Inflammatory macrophage (primary cell): Measurements from ENCODE around the gene MPP2.
"Not testable (repeated sequence)": the region's sequence is repeated elsewhere in the genome, so short reads cannot be mapped to it uniquely, and the experiment has no call there.

ENCODE experiments used
- DNase-seq, 2 donors: peaks; one replicate each; pipeline ENCODE4 v3.0.0-alpha.2; 2020 to 2022
- total RNA-seq, 18 experiments: gene quantifications; one replicate each; lab custom pipeline; 2026; ENCODE audit warnings: mixed read lengths in 6 of 18, inconsistent platforms in 2 of 18; lab: John Stamatoyannopoulos, UW

The MPP2 gene, protein sequence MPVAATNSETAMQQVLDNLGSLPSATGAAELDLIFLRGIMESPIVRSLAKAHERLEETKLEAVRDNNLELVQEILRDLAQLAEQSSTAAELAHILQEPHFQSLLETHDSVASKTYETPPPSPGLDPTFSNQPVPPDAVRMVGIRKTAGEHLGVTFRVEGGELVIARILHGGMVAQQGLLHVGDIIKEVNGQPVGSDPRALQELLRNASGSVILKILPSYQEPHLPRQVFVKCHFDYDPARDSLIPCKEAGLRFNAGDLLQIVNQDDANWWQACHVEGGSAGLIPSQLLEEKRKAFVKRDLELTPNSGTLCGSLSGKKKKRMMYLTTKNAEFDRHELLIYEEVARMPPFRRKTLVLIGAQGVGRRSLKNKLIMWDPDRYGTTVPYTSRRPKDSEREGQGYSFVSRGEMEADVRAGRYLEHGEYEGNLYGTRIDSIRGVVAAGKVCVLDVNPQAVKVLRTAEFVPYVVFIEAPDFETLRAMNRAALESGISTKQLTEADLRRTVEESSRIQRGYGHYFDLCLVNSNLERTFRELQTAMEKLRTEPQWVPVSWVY
- 0 to 0.39 (median 0.06) reads per million in 18 experiments for total RNA-seq

DNA sequence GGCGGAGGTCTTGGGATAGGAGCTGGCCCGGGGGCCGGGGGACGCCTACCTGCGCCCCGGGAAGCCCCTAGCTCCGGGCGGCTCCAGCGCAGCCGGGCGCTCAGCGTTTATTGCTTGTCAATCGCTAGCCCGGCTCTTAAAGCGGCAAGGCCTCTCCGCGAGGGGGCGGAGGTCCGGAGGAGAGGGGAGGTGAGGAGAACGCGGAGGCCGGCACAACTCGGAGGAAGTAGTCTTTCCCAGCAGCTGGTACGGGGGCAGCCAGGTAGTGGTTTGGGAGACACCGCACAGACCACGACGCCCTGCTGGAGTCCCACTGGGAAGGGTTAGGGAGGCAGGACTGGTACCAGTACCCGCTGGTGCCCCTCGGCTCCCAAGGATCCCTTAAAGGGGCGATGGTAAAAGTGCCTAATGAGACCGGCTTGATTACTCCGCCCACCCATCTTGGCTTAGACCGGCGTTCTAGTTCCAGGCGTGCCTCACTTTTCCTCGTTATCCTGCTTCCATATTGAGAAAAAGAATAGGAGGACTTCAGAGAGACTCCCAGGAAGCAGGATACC is at the start of gene MPP2:
TSS of gene MPP2 (minus strand) at position 112 of the 557 bp plus-strand sequence. CDS start 3,076 bp downstream, outside the sequence.
- DNase-seq: no peak

DNA sequence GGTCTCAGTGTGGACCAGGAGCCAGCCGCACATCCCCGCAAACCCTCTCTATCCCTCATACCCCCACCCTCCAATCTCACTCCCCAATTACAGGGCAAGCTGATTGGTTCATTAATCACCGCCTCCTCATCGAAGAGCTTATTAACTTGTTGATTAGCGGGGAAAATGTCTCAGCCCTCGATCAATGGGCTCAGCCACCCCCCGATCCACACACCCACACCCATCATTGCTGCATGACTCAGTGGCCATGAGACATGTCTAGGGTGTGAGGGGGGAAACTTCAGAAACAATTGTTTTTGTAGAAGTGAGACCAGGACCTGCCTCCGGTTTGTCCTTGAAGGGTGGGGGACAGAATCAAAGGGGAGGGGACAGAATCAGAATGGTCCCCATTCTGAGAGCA is 48.9 kb upstream of the MPP2 start:
- DNase-seq: no peak

DNA sequence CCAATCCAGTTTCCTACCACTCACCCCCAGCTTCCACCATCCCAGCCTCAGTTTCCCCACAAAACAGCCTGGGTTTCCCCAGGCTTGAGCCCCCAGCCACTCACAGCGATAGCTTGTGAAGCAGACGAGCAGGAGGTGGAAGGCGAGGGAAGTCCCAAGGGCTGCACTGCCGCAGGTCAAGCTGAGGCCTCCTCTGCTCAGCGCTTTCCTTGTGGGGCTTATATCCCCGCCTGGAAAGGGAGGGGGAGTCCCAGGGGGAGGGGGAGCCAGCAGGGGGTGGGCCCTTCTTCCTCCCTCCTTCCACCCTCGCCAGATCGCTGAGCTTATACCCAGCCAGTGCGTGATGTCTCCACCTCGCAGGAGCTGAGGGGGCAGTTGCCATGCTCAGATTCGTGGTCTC is 46.4 kb upstream of the MPP2 start, which contains the start of gene PYY:
TSS of gene PYY (minus strand) at position 195 of the 400 bp plus-strand sequence. CDS start 457 bp downstream, outside the sequence.
- no peak for DNase-seq

DNA sequence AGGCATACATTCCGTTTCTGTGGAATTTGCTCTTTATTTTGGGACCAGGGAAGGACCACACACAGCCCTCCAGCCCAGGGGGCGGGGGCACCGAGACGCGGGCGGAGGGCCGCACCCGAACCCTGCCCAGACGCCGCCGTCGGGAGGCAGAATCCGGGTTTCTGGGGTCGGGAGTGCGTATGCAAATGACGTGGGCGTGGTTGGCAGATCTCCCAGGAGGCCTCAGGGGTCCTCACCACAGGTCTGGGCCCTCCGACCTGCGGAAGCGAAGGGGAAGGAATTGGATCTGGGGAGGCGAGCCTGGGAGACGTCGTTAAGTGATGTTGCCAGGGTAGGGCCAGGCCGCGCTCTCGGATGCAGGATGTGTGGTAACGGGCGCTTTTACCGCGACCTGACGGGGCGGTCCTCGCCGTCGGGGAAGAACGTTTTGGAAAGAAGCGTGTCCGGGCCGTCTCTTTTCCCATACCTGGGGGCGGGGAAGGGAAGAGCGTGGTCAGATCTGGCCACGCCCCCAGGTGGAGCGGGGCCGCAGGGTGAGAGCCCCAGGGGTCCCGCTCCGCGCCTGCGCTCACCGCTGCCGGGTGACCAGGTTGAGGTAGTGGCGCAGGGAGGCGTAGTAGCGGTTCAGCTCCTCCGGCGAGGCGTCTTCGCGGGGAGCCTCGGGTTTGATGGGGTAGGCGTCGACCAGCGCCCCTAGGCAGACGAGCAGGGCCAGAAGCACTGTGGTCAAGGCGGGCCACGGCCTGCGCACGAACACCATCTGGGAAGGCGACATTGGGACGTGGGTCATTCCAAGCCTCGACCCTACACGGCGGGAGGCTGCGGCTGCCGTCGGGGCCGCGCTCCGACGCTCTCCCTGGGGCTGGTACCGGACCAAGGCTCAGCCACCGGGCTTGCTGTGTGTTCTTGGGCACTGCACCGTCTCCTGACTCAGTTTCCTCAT is 45.7 kb upstream of the MPP2 start:
- no peak for DNase-seq

DNA sequence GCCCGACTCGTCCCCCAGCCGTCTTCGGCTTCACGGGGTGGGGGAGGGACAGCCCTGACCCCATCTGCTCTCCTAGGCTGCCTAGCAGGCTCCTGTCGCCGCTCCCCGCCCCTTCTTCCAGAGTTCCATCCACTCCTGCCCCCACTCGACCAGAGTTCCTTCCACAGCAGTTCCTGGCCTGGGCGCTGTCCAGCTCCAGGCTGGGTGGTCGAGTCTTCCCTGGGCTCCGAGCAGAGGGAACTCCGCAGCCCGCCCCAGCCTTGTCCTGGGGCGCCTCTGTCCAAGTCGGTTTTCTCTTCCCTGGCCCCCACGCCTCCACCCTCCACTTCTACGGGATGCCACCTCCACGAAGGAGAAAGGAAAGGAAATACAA is 45.0 kb upstream of the MPP2 start:
- no peak for DNase-seq

DNA sequence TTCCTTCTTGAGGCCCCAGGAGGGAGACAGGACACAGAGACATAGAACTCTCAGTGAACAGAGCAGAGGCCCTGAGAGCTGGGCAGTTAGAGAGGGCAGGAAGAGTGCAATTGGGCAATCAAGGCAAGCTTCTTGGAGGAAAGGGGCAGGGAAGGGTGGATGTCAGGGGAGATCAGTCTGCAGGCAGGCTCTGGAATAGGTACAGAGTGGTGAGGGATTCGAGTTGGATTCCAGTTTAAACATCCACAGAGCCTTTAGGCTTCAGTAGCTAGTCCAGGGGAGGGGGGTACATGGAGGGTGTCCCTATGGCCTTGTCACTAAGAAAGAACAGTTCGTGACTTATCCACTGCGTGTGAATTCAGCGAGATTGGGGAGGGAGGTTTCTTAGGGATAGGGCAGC is 44.4 kb upstream of the MPP2 start:
- DNase-seq: no peak

DNA sequence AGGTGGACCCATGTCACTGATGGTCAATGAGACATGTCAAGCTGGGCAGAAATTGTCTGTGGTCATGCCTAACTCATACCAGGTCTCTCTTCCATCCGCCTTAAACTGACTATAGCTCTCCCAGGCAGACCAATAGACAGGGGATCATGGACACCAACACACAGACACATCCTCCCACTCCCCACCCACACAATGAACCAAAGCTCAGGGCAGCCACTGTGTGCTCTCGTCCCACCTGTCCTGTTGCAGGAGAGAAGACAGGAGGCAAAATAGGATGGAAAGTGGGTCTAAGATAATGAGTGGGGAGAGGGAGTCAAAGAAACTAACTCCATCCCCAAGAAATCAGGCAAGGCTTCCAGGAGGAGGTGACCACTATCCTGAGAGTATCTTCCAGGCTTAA is 43.2 kb upstream of the MPP2 start:
- no peak for DNase-seq

DNA sequence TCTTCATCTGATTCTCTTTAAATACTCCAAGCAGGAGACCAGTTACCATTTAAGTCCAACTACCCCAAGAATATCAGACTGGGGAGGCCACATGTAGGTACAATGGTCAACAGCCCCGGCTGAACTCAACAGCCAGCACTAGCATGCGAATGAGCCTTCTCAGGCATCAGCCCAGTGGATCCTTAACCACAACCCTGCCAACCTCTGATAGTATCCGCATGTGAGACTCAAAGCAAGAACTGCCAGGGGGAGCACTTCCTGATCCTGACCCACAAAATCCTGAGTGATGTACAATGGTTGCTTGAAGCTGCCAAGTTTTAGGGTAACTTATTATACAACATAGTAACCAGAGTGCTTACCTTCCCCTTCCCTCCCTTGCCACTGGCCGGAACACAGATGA is 42.4 kb upstream of the MPP2 start:
- DNase-seq: no peak

DNA sequence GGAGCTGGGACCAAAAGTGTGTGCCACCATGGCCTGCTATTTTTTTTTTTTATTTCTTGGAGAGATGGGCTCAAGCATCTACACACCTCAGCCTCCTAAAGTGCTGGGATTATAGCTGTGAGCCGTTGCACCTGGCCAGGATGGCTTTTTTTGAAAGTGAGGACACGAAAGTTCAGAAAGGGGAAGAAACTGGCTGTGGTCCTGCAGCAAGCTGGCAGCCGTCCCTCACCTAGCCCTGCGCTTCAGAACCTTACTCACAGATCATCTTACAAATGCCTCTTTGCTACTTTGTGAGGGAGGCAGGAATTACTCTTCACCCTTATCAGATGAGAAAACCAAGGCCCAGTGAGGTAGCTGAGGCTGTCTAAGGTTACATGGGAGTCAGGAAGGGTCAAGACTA is 39.4 kb upstream of the MPP2 start:
- DNase-seq: no peak

DNA sequence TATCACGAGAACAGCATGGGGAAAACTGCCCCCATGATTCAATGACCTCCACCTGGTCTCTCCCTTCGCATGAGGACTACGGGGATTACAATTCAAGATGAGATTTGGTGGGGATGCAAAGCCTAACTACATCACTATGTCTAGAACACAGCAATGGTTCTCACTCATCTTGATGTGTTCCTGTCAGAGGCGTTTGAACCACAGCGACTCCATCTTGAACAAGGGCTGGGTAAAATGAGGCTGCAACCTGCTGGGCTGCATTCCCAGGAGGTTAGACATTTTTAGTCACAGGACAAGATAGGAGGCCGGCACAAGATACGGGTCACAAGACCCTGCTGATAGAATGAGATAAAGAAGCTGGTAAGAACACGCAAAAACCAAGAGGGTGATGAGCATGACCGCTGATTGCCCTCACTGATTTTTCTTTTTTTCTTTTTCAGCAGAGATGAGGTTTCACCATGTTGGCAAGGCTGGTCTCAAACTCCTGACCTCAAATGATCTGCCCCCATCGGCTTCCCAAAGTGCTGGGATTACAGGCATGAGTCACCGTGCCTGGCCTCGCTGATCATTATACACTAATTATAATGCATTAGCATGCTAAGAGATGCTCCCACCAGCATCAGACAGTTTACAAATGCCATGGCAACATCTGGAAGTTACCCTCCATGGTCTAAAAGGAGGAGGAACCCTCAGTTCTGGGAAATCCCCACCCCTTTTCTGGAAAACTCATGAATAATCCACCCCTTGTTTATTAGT is 37.9 kb upstream of the MPP2 start:
- DNase-seq: no peak

DNA sequence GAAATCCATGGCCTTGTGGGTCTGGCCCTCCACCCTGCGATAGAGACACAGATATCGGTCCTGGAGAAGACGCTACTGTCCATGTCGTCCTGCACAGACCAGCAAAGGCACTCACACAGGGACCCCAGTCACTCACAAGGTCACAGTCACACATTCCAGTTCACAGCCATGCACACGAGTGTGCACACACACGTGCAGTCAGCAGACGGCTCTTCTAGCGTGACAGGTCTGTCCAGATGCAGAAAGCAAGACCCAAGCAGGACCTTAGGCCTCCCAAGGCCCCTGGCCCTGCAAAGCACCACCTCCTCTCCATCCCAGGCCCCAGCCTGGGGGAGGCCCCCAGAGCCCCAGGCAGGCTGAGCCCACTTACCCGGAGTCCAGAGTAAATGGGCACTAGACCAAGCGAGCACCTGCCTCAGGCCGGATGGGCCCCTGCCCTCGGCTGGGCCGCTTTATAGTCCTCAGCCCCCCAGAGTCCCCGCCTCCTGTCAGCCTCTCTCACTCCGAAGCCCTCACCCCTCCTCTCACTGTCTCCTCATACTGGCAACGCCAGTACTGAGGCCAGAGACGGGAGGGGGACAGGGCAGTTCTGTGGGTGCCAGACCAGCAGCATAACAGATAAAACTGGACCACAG is 34.8 kb upstream of the MPP2 start, which contains the start of gene PPY:
TSS of gene PPY (minus strand) at position 426 of the 635 bp plus-strand sequence. CDS start 822 bp downstream, outside the sequence.
- no peak for DNase-seq

DNA sequence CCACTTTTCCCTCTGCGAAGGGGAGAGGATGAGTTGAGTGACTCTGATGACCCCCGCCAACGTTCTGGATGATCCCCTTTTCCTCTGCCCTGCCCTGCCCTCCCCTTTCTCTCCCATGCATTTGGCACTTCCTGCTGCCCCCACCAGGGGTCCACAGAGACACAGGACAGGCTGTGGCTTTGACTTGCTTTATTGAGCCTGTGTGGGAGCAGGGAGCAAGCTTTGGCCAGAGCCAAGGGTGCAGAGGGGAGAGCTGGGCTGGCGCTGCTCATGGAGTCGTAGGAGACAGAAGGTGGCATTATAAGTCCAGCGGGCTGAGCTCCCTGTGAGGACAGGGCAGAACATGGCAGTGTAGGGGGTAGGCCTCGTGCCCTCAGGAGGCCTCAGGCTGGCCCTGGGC is 33.3 kb upstream of the MPP2 start:
- DNase-seq: peak in 1 of 2 donors; percentile 13

DNA sequence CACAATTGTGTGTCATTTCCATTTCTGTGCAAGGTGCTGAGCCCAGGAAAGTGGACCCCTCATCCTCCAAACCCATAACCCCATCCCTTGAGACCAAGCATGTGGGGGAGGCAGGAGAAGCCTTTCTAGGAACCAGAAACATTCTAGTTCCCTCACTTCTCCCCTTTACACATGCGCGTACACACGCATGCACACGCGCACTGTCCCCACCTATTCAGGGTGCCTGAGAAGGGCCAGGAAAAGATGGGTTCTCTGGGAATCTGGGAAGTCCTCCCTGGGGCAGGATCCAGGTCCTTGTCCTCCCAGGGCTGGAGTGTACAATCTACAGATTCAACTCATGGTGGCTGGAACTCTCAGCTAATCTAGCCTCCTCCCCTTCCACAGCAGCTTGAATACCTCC is 32.5 kb upstream of the MPP2 start:
- DNase-seq: no peak

DNA sequence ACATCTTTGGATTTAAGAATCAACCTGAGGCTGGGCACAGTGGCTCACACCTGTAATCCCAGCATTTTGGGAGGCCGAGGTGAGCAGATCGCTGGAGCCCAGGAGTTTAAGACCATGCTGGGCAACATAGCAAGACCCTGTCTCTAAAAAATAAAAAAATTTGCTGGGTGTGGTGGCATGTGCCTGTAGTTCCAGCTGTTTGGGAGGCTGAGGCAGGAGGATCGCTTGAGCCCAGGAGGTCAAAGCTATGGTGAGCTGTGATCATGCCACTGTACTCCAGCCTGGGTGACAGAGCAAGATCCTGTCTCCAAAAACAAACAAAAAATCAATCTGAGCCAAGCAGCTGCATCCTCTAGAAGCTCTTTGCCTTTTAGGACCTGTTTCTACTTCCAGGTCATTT is 32.1 kb upstream of the MPP2 start:
- not testable (repeated sequence) for DNase-seq

DNA sequence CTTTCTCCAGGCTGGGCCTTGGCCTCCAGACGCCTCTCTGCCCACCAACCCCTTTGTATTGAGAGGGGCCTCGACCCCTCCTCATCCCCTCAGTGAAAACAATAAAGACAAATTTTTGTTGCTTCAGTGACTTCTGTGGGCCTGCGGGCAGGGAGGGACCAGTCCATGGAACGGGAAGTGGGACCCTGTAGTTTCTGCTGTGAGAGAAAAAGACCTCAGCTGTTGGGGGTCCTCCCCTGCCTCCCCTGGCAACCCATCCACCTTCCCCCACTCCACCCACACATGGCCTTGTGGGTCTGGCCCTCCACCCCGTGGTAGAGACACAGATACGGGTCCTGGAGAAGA is 31.5 kb upstream of the MPP2 start:
- DNase-seq: no peak

DNA sequence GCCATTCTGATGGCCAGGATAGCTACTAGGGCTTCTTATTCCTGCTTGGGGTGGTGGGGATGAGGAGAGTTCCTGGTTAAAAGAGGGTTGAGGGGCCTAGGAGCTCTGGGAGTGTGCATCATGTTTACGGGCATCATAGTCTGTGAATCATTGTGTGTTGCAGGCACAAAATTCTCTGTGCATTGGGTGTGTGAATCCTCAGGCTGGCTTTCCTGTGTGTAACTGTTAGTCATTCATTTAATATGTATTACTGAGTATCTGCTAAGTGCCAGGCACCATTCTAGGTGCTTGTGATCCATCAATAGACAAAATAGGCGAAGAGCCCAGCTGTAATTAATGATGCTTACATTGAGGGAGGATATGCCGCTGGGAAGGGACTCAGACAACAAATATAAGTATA is 29.1 kb upstream of the MPP2 start:
- DNase-seq: no peak

DNA sequence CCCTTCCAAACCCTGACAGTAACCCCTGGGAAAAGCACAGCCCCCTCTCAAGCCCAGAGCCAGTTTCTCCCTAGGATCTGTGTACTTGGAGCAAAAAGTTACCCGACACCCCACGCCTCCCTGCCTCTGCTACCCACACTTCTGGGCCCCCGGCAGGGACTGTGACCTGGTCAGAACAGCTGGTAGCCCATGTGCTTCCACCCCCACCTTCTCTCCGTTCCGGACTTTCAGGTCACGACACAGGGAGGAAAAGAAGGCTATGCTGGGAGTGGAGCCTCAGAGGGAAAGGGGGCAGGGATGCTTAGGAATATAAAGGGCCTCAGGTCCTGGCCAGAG is 28.6 kb upstream of the MPP2 start:
- no peak for DNase-seq

DNA sequence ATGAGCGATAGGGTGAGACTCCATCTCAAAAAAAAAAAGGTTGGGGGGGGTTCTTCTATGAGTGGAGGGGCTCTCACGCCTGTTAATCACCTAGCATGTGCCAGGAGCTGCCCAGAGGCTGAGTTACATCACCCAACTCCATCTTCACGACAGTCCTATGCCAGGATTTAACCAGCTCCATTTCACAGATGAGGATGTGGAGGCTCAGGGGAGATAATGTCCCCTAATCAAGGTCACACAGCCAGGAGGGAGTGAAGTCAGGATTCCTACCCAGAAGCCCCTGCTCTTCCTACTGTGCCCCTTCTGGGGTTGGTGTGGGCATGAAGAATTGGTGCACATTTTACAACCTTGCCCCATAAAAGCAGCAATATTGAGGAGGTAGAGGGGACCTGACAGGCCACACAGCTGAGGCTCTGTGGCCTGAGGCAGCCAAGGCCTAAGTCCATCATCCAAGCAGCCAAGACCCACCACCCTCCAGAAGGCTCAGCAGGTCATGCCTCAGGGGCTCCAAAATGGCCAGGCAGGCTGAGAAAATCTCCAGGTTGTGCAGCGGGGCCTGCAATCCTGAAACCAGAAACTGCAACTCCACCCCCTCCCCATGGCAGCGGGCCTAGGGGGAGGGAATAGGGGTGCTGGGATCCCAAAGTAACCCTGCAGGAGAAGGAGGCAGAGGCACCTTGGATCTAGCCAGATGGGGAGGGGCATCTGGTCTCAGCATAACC is 28.0 kb upstream of the MPP2 start:
- no peak for DNase-seq

DNA sequence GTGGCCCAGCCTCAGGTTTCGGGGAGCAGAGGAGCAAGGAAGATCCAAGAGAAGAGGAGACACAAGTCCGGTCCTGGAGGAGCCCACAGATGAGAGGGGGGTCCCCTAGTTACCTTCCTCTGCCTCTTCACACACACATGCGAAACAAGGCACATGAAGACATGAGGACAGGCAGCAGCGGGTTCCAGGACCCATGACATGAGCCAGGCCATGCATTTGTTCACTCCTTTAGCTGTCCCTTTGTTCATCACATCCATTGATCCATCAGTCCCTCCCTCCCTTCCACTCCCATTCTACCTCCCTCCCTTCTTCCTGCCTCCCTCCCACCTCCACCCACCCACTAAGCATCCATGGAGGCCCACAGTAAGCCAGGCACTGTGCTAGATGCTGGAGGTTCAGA is 25.6 kb upstream of the MPP2 start:
- no peak for DNase-seq

DNA sequence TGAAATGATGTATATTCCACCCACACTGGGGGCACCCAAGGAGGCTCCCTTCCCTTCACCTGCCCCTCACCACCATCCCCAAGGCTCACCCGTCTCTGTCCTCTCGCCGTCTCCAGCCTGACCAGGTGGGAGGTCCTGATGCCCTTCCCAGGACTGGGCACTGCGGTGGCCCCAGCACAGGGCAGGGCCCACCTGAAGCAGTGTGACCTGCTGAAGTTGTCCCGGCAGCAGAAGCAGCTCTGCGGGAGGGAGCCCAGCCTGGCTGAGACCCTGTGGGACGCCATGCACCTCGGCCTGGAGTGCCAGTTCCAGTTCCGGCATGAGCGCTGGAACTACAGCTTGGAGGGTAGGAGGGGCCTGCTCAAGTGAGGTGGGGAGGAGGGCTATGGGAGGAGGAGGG is 25.0 kb upstream of the MPP2 start:
- DNase-seq: no peak

DNA sequence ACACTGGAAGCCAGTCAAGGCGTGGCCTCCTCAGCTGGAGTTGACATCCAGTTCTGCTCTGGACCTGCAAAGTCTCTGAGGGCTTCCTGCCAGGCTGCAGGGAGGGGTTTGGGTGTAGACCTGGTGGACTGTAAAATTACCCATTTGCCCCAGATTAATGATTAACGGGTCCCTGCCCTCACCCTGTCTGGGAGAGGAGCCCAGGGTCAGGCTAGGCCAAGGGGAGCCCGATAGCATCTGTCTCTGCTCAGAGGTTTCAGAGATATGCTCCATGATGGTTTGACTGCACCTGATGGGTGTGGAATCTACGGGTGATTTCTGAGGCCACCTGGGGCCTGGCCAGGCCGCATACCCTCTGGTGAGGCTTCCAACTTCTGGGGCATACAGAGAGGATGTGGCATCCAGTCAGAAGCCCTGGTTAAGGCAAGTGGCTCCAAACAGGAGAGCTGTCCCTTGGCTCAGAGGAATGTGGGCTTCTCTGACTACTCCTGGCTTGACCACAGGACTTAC is 23.8 kb upstream of the MPP2 start:
- DNase-seq: no peak
